Lung (tissue), 12 donors: ENCODE data around the gene TMEM79. TPM values are rescaled to one million over a fixed set of nuclear protein-coding genes. Genes with fewer than 3 reads are reported as not detected.

Source experiments
- ATAC-seq: fragments of 200-7000 bp; cut with Tn5 transposase; one replicate; pipeline ENCODE4 v1.9.1; 2020; ENCODE audit warnings: moderate number of reproducible peaks; ENCODE audit not compliant: insufficient read depth, low FRiP score
- DNase-seq, 3 donors: peaks; one replicate each; pipeline ENCODE4 v3.0.0-alpha.2; 2013 to 2017
- H3K27ac ChIP-seq, 2 donors: one replicate each; pipeline ENCODE4 v1.5.1; 2013; ENCODE audit warnings: mild to moderate bottlenecking in 2 of 2, moderate library complexity in 2 of 2, control low read depth in 1 of 2, inconsistent platforms in 1 of 2, low read depth in 1 of 2, low read length in 1 of 2
- H3K27me3 ChIP-seq, 3 donors: one replicate each; pipeline ENCODE4 v1.5.1; 2013; ENCODE audit warnings: low read length in 2 of 3; ENCODE audit not compliant: control insufficient read depth in 3 of 3, insufficient read depth in 3 of 3
- H3K36me3 ChIP-seq, 4 donors: one replicate each; pipeline ENCODE4 v1.5.1; 2013; ENCODE audit warnings: low read length in 4 of 4, mild to moderate bottlenecking in 1 of 4, moderate library complexity in 1 of 4; ENCODE audit not compliant: control insufficient read depth in 4 of 4, insufficient read depth in 4 of 4
- H3K4me1 ChIP-seq, 5 donors: one replicate each; pipeline ENCODE4 v1.5.1; 2013; ENCODE audit warnings: low read length in 5 of 5, mild to moderate bottlenecking in 2 of 5, moderate library complexity in 1 of 5; ENCODE audit not compliant: control insufficient read depth in 5 of 5, insufficient read depth in 5 of 5
- H3K4me3 ChIP-seq: one replicate; pipeline ENCODE4 v1.5.1; 2013; ENCODE audit warnings: mild to moderate bottlenecking, control low read depth, moderate library complexity
- H3K9ac ChIP-seq, 2 donors: one replicate each; pipeline ENCODE4 v1.5.1; 2013; ENCODE audit warnings: low read length in 2 of 2, control low read depth in 1 of 2; ENCODE audit not compliant: insufficient read depth in 1 of 2
- H3K9me3 ChIP-seq, 4 donors: one replicate each; pipeline ENCODE4 v1.5.1; 2013; ENCODE audit warnings: low read length in 3 of 4, mild to moderate bottlenecking in 1 of 4, moderate library complexity in 1 of 4; ENCODE audit not compliant: control insufficient read depth in 4 of 4, insufficient read depth in 3 of 4
- WGBS, 2 donors: extraction: QIAGEN DNeasy Blood & Tissue Kit; methylation state at CpG; one replicate each; pipeline ENCODE4 v1.1.7; 2013; 5-methylcytosine and 5-hydroxymethylcytosine counted together
- polyA plus RNA-seq, 2 donors: library from polyadenylated mRNA; stranded (reverse); fragments of 200-250 nt; gene quantifications; one replicate each; pipeline ENCODE4 v1.2.1, GENCODE V29; 2013
- total RNA-seq, 2 donors: library from RNA; depleted of rRNA in 1 of 2; stranded (reverse); fragments of >200 nt in 1 of 2; gene quantifications; one replicate each; pipeline ENCODE4 v1.2.1, GENCODE V29; 2014 to 2021
- TF ChIP-seq, protein P1 (sequence below): IDR thresholded peaks from 2 replicates; pipeline ENCODE4 v1.5.1; 2012; ENCODE audit warnings: mild to moderate bottlenecking; ENCODE audit errors: control extremely low read depth, extremely low read depth
- donor health status: control.
- donor health status: control.
- donor health status: Bipolar disorder and iron deficiency.
- donor health status: healthy.
- donor health status: DM: yes; HTN: yes; CAD: no.

Gene TMEM79
- total and polyA plus RNA-seq, 4 donors = 2.5 to 4.7 (median 4.6) TPM

DNA sequence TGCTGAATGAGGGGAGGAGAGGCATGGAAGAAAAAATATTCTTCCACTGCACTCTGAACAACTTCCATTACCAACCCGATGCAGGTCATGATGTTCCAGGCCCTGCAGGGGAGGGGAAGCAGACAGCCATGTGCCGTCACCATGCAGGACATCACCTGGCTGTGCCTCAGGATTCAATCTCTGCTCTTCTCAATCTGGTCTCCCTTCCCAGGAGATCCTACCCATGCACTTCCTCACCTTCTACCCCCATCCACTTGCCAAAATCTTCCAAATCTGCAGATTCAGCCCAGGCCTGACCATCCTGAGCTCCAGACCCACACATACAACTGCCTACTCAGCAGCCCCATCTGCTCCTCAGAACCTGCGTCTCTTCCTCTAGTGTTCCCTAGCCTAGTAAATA lies 30.5 kb upstream of the TMEM79 start:
- DNase-seq (no peak), ATAC-seq (no peak)
- Histone ChIP-seq H3K4me3 (no peak overlapping the region), H3K27ac (no peak overlapping the region), H3K9me3 (no peaks in the 10 kb centered on the region), H3K9ac (no peak overlapping the region), H3K4me1 (peaks cover 0 to 2% (median 0%) of the 10 kb centered on the region in 5 donors), H3K27me3 (no peaks in the 10 kb centered on the region), H3K36me3 (peaks cover 36 to 70% (median 46%) of the 10 kb centered on the region in 4 donors)
- WGBS, 2 donors = 96 to 98% methylated on average over 3 of the region's 3 CpGs
- TF ChIP-seq, protein P1, sequence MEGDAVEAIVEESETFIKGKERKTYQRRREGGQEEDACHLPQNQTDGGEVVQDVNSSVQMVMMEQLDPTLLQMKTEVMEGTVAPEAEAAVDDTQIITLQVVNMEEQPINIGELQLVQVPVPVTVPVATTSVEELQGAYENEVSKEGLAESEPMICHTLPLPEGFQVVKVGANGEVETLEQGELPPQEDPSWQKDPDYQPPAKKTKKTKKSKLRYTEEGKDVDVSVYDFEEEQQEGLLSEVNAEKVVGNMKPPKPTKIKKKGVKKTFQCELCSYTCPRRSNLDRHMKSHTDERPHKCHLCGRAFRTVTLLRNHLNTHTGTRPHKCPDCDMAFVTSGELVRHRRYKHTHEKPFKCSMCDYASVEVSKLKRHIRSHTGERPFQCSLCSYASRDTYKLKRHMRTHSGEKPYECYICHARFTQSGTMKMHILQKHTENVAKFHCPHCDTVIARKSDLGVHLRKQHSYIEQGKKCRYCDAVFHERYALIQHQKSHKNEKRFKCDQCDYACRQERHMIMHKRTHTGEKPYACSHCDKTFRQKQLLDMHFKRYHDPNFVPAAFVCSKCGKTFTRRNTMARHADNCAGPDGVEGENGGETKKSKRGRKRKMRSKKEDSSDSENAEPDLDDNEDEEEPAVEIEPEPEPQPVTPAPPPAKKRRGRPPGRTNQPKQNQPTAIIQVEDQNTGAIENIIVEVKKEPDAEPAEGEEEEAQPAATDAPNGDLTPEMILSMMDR = no peak

DNA sequence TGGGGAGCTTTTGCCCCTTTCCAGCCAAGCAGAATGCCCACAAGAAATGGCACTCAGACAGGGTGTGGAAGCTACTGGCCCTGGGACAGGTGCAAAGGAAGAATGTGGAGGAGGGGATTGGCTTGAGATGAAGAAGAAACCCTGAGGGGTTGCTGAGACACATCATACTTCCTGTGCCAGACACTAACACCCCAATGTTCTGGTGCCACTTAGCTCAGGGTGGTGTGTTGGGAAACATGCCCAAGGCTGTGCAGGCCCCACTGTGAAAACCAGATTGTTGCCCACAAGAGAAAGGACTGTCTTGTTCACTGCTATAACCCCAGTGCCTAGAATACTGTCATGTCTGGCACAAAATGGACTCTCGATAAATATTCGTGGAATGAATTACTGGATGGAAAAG lies 26.4 kb upstream of the TMEM79 start:
- Histone ChIP-seq H3K9ac (no peak overlapping the region), H3K27ac (no peak overlapping the region), H3K9me3 (no peaks in the 10 kb centered on the region), H3K36me3 (peaks cover 32 to 71% (median 52%) of the 10 kb centered on the region in 4 donors), H3K4me3 (no peak overlapping the region), H3K27me3 (no peaks in the 10 kb centered on the region), H3K4me1 (peaks cover 0 to 2% (median 0%) of the 10 kb centered on the region in 5 donors)
- DNase-seq (no peak), ATAC-seq (no peak)
- 73 to 87% methylated on average over 2 of the region's 2 CpGs for WGBS, 2 donors
- TF ChIP-seq, protein P1 = no peak

DNA sequence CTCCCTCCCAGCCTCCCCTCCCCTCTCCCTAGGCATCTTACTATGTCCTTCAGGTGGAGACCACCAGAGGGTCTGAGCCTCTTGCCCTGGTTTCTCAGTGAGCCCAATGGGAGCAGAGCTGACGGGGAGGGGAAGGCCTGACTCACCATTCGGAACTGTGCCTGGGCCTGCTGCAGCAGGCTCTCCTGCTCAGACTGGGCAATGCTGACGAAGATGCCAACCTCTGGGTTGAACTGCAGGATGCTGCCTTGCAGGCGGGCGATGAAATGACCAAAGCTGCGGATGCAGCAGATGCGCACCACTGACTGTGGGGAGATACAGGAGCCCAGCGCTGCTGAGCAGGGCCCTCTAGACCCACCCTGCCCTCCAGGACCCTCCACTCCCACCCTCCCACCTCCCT lies 25.3 kb upstream of the TMEM79 start:
- Histone ChIP-seq H3K4me1 (no peaks in the 10 kb centered on the region), H3K9me3 (no peaks in the 10 kb centered on the region), H3K4me3 (no peak overlapping the region), H3K27ac (no peak overlapping the region), H3K9ac (no peak overlapping the region), H3K36me3 (peaks cover 31 to 66% (median 48%) of the 10 kb centered on the region in 4 donors), H3K27me3 (no peaks in the 10 kb centered on the region)
- ATAC-seq = no peak
- 97 to 99% methylated on average over 5 to 8 of the region's 8 CpGs for WGBS, 2 donors
- TF ChIP-seq, protein P1 = no peak
- no peak for DNase-seq

- H3K27me3 ChIP-seq = no peaks in the 10 kb centered on the region
- no peaks in the 10 kb centered on the region for H3K4me1 ChIP-seq
- no peak overlapping the region for H3K9ac ChIP-seq
- peaks cover 31 to 68% (median 45%) of the 10 kb centered on the region in 4 donors for H3K36me3 ChIP-seq
- TF ChIP-seq, protein P1 = no peak
- 82 to 87% methylated on average over 3 of the region's 3 CpGs for WGBS, 2 donors
- no peak overlapping the region for H3K27ac ChIP-seq
- ATAC-seq (no peak), DNase-seq (no peak)
- no peak overlapping the region for H3K4me3 ChIP-seq
- no peaks in the 10 kb centered on the region for H3K9me3 ChIP-seq
Measured at GRCh38 chr1:156259805-156260204, 24.3 kb upstream of the TMEM79 start.
